Measurements from ENCODE around the gene TRIM45. TPM values are rescaled to one million over a fixed set of nuclear protein-coding genes. Genes with fewer than 3 reads are reported as not detected.

The TRIM45 gene
- polyA plus RNA-seq, 1 of the 3 experiments (the other 2 are of a cell fraction): 7.4 TPM

DNA sequence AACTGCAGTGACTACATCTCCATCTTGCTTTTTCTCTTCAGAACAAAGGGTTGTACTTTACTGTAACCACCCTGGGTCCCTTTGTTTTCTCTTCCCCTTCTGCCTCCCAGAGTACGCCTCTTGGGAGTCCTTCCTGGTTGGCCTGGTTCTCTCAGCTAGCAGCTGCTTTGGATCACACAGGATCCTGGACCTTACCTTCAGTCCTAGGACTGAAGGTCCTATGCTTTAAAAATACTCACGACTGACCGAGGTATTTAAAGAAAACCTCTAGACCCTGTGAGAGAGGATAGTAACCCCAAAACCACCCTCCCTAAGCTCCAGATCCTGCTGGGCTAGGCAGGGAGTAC lies 4.8 kb downstream of the TRIM45 start (continued):
- TF ChIP-seq, protein P1, sequence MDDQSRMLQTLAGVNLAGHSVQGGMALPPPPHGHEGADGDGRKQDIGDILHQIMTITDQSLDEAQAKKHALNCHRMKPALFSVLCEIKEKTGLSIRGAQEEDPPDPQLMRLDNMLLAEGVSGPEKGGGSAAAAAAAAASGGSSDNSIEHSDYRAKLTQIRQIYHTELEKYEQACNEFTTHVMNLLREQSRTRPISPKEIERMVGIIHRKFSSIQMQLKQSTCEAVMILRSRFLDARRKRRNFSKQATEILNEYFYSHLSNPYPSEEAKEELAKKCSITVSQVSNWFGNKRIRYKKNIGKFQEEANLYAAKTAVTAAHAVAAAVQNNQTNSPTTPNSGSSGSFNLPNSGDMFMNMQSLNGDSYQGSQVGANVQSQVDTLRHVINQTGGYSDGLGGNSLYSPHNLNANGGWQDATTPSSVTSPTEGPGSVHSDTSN (IDR thresholded peaks at IDR 0.05): no peak

DNA sequence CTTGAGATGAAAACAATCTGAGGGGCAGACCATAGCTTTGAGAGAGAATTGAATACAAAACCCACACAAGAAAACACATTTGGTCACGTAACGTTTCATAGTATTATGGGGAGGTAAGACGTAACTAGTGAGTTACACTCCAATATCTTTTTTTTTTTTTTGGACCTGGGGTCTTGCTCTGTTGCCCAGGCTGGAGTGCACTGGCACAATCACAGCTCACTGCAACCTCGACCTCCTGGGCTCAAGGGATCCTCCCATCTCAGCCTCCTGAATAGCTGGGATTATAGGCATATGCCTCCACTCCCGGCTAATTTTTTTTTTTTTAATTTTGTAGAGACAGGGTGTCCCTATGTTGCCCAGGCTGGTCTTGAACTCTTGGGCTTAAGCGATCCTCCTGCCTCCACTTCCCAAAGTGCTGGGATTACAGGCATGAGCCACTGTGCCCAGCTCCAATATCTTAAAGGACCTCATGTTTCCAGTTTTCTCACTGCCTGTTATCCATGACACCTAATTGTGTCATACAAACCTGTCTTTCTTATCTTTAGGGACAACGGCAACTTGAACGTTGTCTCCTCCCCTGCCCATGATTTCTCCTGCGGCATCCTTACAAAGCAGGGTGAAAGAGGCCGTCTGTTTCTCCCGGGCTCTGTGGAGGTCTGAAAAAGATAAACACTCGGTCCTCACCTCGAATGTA lies 5.3 kb downstream of the TRIM45 start:
- WGBS (ENCODE audit: low lambda C conversion rate): 95% methylated on average over 13 of the region's 13 CpGs
- no peak overlapping the region for H3K27ac ChIP-seq (ENCODE audit: low read depth in 2 of 2, low read length in 1 of 2)
- H3K79me2 ChIP-seq (ENCODE audit: insufficient read depth): peaks cover 6% of the 10 kb centered on the region
- no peaks in the 10 kb centered on the region for H3K9me3 ChIP-seq
- H3K4me1 ChIP-seq (ENCODE audit: control insufficient read depth in 1 of 2, insufficient read depth in 2 of 2, low read depth in 1 of 2, low read length in 1 of 2): peaks cover 4 to 6% of the 10 kb centered on the region in 2 experiments; a peak in 2 of 4 replicates
- ChIA-PET CTCF (interaction anchor here (0.6 to 1.8 kb wide), 5 partner anchors 12 to 1298 kb away, joined by 3 to 6 read pairs (median 4); no protein-coding TSS in a partner anchor), POLR2A (no interaction called here)
- no peak overlapping the region for H3K9ac ChIP-seq
- H3K27me3 ChIP-seq (ENCODE audit: insufficient read depth): no peaks in the 10 kb centered on the region
- no peak for DNase-seq
- H3F3A ChIP-seq (replicated peaks; ENCODE audit: insufficient read depth): no peaks in the 10 kb centered on the region
- H3K4me2 ChIP-seq: no peak overlapping the region
- no peaks in the 10 kb centered on the region for H4K20me1 ChIP-seq (ENCODE audit: insufficient read depth)
- no peaks in the 10 kb centered on the region for H3K9me2 ChIP-seq
- TF ChIP-seq, protein P2, sequence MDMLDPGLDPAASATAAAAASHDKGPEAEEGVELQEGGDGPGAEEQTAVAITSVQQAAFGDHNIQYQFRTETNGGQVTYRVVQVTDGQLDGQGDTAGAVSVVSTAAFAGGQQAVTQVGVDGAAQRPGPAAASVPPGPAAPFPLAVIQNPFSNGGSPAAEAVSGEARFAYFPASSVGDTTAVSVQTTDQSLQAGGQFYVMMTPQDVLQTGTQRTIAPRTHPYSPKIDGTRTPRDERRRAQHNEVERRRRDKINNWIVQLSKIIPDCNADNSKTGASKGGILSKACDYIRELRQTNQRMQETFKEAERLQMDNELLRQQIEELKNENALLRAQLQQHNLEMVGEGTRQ (IDR thresholded peaks at IDR 0.05; ENCODE audit: borderline replicate concordance, low read depth, low read length): no peak
- TF ChIP-seq, protein P3, sequence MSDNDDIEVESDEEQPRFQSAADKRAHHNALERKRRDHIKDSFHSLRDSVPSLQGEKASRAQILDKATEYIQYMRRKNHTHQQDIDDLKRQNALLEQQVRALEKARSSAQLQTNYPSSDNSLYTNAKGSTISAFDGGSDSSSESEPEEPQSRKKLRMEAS (IDR thresholded peaks at IDR 0.05; ENCODE audit: low read depth): no peak
- TF ChIP-seq SMC3 (IDR thresholded peaks at IDR 0.05; ENCODE audit: low read depth, low read length) (no peak), ELF1 (IDR thresholded peaks at IDR 0.05) (no peak), SIN3A (IDR thresholded peaks at IDR 0.05; ENCODE audit: borderline replicate concordance, low read depth, low read length) (no peak), FOXM1 (IDR thresholded peaks at IDR 0.05; ENCODE audit: low read depth) (no peak), EP300 (IDR thresholded peaks at IDR 0.05; ENCODE audit: borderline replicate concordance in 1 of 2, low read depth in 1 of 2, low read length in 1 of 2) (no peak), TAF1 (IDR thresholded peaks at IDR 0.05; ENCODE audit: borderline replicate concordance, low read depth, low read length) (no peak), NFIC (IDR thresholded peaks at IDR 0.05; ENCODE audit: borderline replicate concordance) (no peak), MEF2A (IDR thresholded peaks at IDR 0.05; ENCODE audit: borderline replicate concordance, low read depth) (no peak), GATA2 (CRISPR knock-in tag; IDR thresholded peaks at IDR 0.05) (no peak), RXRA (IDR thresholded peaks at IDR 0.05; ENCODE audit: borderline replicate concordance, low read depth) (no peak), RFX5 (IDR thresholded peaks at IDR 0.05; ENCODE audit: low read length) (no peak), RAD21 (IDR thresholded peaks at IDR 0.05; ENCODE audit: low read length) (no peak)
- TF ChIP-seq, protein P4, sequence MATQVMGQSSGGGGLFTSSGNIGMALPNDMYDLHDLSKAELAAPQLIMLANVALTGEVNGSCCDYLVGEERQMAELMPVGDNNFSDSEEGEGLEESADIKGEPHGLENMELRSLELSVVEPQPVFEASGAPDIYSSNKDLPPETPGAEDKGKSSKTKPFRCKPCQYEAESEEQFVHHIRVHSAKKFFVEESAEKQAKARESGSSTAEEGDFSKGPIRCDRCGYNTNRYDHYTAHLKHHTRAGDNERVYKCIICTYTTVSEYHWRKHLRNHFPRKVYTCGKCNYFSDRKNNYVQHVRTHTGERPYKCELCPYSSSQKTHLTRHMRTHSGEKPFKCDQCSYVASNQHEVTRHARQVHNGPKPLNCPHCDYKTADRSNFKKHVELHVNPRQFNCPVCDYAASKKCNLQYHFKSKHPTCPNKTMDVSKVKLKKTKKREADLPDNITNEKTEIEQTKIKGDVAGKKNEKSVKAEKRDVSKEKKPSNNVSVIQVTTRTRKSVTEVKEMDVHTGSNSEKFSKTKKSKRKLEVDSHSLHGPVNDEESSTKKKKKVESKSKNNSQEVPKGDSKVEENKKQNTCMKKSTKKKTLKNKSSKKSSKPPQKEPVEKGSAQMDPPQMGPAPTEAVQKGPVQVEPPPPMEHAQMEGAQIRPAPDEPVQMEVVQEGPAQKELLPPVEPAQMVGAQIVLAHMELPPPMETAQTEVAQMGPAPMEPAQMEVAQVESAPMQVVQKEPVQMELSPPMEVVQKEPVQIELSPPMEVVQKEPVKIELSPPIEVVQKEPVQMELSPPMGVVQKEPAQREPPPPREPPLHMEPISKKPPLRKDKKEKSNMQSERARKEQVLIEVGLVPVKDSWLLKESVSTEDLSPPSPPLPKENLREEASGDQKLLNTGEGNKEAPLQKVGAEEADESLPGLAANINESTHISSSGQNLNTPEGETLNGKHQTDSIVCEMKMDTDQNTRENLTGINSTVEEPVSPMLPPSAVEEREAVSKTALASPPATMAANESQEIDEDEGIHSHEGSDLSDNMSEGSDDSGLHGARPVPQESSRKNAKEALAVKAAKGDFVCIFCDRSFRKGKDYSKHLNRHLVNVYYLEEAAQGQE (IDR thresholded peaks at IDR 0.05; ENCODE audit: low read depth, low read length): no peak
- TF ChIP-seq, protein P1 (IDR thresholded peaks at IDR 0.05): no peak
- no peak overlapping the region for H3K4me3 ChIP-seq (ENCODE audit: low read depth in 2 of 2, low read length in 1 of 2)
- H3K36me3 ChIP-seq (replicated peaks in 1 of 2; ENCODE audit: control insufficient read depth in 1 of 2, insufficient read depth in 2 of 2, low read length in 1 of 2): peaks cover 0 to 28% of the 10 kb centered on the region in 2 experiments
- no peak overlapping the region for H2AFZ ChIP-seq (ENCODE audit: low read depth)

Measured in SK-N-SH (cell line).